ENCODE measurements around the gene ETS1. TPM values are rescaled to one million over a fixed set of nuclear protein-coding genes. Genes with fewer than 3 reads are reported as not detected.

The ETS1 gene
- polyA plus RNA-seq, 1 donor from 2014 or later: 0.42 TPM

- no peak overlapping the region for H3K27ac ChIP-seq (ENCODE audit: low read length)
Observed at GRCh38 chr11:128527046-128527445, 60.3 kb downstream of the ETS1 start.

DNA sequence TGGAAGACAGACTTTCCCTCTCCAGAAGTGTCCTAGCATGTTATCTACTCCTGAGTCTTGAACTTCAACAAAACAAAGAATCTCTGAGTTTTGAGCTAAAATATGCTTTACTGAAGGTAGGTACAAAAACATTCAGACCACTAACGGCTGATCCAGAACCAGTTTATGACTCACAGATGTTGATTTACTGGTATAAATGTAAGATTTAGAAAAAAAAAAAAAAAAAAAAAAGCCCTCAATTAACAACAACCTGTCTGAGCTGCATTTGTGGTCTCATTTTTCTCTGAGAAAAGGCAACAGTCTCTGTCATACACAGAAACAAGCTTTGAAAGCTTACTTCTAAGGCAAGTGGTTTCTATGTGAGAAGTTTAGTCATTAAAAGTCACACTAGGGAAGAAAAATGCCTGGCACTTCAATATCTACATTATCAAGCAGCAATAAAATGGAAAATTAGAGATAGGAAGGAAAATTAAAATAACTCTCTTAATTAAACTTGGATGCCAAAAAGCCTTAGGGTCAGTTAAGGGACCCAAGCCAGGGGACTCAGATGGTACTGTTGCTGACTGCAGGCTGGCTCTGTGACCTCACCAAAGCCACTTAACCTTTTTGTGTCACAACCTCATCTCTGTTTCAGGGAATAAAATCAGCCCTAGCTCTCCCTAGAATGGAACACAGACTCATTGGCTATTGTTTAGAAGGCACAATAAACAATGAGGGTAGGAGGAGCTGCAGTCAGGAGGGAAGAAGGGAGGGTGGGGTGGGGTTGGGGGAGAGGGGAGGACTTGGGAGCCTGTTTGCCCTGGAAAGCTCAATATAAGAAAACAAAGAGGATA lies 61.7 kb downstream of the ETS1 start:
- Histone ChIP-seq H3K27me3 (ENCODE audit: insufficient read depth, low read depth, low read length) (peaks cover 100% of the 10 kb centered on the region), H3F3A (ENCODE audit: insufficient read depth, low read length, poor library complexity, severe bottlenecking) (no peaks in the 10 kb centered on the region), H3K36me3 (ENCODE audit: insufficient read depth, low read length) (no peaks in the 10 kb centered on the region), H4K20me1 (ENCODE audit: insufficient read depth) (no peaks in the 10 kb centered on the region), H3K4me3 (ENCODE audit: low read length) (no peak overlapping the region), H3K9me2 (ENCODE audit: insufficient read depth, low read length) (no peaks in the 10 kb centered on the region), H3K79me2 (replicated peaks; ENCODE audit: insufficient read depth, low read length) (no peaks in the 10 kb centered on the region), H3K9ac (ENCODE audit: low read length) (no peak overlapping the region), H3K27ac (ENCODE audit: low read length) (no peak overlapping the region), H2AFZ (ENCODE audit: low read depth, low read length) (no peak overlapping the region), H3K9me3 (ENCODE audit: low read length) (no peaks in the 10 kb centered on the region), H3K4me2 (ENCODE audit: low read length) (no peak overlapping the region)
- TF ChIP-seq POLR2AphosphoS5 (IDR thresholded peaks at IDR 0.05): no peak
- TF ChIP-seq TAF1 (IDR thresholded peaks at IDR 0.05; ENCODE audit: low read depth): no peak
- no peak for TF ChIP-seq REST (IDR thresholded peaks at IDR 0.05; ENCODE audit: borderline replicate concordance)
- no peak for TF ChIP-seq SMC3 (conservative IDR thresholded peaks at IDR 0.05; ENCODE audit: poor library complexity)
- TF ChIP-seq MXI1 (conservative IDR thresholded peaks at IDR 0.05; ENCODE audit: poor library complexity, severe bottlenecking): no peak

More at GRCh38 chr11:128527046-128527445, 60.3 kb downstream of the ETS1 start:
- Histone ChIP-seq H3K9ac (ENCODE audit: low read length) (no peak overlapping the region), H3K9me3 (ENCODE audit: low read length) (no peaks in the 10 kb centered on the region), H3K36me3 (ENCODE audit: insufficient read depth, low read length) (no peaks in the 10 kb centered on the region), H3F3A (ENCODE audit: insufficient read depth, low read length, poor library complexity, severe bottlenecking) (no peaks in the 10 kb centered on the region), H3K79me2 (replicated peaks; ENCODE audit: insufficient read depth, low read length) (no peaks in the 10 kb centered on the region), H3K4me3 (ENCODE audit: low read length) (no peak overlapping the region), H3K27me3 (ENCODE audit: insufficient read depth, low read depth, low read length) (peaks cover 100% of the 10 kb centered on the region), H2AFZ (ENCODE audit: low read depth, low read length) (no peak overlapping the region), H4K20me1 (ENCODE audit: insufficient read depth) (no peaks in the 10 kb centered on the region), H3K4me2 (ENCODE audit: low read length) (no peak overlapping the region), H3K9me2 (ENCODE audit: insufficient read depth, low read length) (no peaks in the 10 kb centered on the region)
- TF ChIP-seq POLR2AphosphoS5 (IDR thresholded peaks at IDR 0.05): no peak

DNA sequence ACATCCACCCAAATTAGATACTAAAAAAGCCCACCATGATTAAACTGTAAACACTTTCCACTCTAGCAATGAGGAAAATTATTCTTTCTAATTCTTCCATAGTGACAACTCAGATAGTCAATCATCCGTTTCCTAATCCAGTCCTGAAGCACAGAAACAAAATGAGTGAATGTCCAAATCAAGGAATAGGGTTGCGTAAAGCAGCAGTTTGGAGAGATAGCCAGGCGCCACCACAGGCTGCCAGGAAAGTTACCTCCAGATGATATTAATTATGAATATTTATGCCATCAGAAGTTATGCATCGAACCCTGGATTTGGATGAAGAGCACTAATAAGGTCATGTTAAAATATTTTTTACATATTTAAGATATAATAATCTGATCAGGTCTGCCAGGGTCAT lies 63.2 kb downstream of the ETS1 start:
- H3K79me2 ChIP-seq (replicated peaks; ENCODE audit: insufficient read depth, low read length): no peaks in the 10 kb centered on the region
- no peaks in the 10 kb centered on the region for H4K20me1 ChIP-seq (ENCODE audit: insufficient read depth)
- no peaks in the 10 kb centered on the region for H3K36me3 ChIP-seq (ENCODE audit: insufficient read depth, low read length)
- H3K9ac ChIP-seq (ENCODE audit: low read length): no peak overlapping the region
- no peak overlapping the region for H3K4me3 ChIP-seq (ENCODE audit: low read length)
- H3K9me3 ChIP-seq (ENCODE audit: low read length): no peaks in the 10 kb centered on the region
- peaks cover 100% of the 10 kb centered on the region for H3K27me3 ChIP-seq (ENCODE audit: insufficient read depth, low read depth, low read length)
- H3F3A ChIP-seq (ENCODE audit: insufficient read depth, low read length, poor library complexity, severe bottlenecking): no peaks in the 10 kb centered on the region
- H3K9me2 ChIP-seq (ENCODE audit: insufficient read depth, low read length): no peaks in the 10 kb centered on the region
- no peak for TF ChIP-seq RAD21 (conservative IDR thresholded peaks at IDR 0.05)
- no peak for TF ChIP-seq REST (IDR thresholded peaks at IDR 0.05; ENCODE audit: borderline replicate concordance)
- TF ChIP-seq TAF1 (IDR thresholded peaks at IDR 0.05; ENCODE audit: low read depth): no peak
- no peak for TF ChIP-seq SMC3 (conservative IDR thresholded peaks at IDR 0.05; ENCODE audit: poor library complexity)
- TF ChIP-seq EP300 (conservative IDR thresholded peaks at IDR 0.05; ENCODE audit: poor library complexity, severe bottlenecking): no peak
- TF ChIP-seq MXI1 (conservative IDR thresholded peaks at IDR 0.05; ENCODE audit: poor library complexity, severe bottlenecking): no peak
- no peak for TF ChIP-seq POLR2AphosphoS5 (IDR thresholded peaks at IDR 0.05)
- TF ChIP-seq EZH2 (IDR thresholded peaks at IDR 0.05; ENCODE audit: borderline replicate concordance, insufficient read depth, low read length, poor library complexity, severe bottlenecking): no peak
- TF ChIP-seq, protein P1, sequence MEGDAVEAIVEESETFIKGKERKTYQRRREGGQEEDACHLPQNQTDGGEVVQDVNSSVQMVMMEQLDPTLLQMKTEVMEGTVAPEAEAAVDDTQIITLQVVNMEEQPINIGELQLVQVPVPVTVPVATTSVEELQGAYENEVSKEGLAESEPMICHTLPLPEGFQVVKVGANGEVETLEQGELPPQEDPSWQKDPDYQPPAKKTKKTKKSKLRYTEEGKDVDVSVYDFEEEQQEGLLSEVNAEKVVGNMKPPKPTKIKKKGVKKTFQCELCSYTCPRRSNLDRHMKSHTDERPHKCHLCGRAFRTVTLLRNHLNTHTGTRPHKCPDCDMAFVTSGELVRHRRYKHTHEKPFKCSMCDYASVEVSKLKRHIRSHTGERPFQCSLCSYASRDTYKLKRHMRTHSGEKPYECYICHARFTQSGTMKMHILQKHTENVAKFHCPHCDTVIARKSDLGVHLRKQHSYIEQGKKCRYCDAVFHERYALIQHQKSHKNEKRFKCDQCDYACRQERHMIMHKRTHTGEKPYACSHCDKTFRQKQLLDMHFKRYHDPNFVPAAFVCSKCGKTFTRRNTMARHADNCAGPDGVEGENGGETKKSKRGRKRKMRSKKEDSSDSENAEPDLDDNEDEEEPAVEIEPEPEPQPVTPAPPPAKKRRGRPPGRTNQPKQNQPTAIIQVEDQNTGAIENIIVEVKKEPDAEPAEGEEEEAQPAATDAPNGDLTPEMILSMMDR (IDR thresholded peaks at IDR 0.05; ENCODE audit: poor library complexity, severe bottlenecking): no peak
- H3K4me2 ChIP-seq (ENCODE audit: low read length): no peak overlapping the region
- H2AFZ ChIP-seq (ENCODE audit: low read depth, low read length): no peak overlapping the region
- H3K27ac ChIP-seq (ENCODE audit: low read length): no peak overlapping the region
